ENCODE results near the gene PRDX1. TPM values are rescaled to one million over a fixed set of nuclear protein-coding genes. Genes with fewer than 3 reads are reported as not detected.
"Not testable (repeated sequence)": the region's sequence is repeated elsewhere in the genome, so short reads cannot be mapped to it uniquely, and the experiment has no call there.

PRDX1 gene
- polyA plus RNA-seq, 3 donors = 301 to 376 (median 324) TPM

- DNase-seq (ENCODE audit: extremely low read depth in 1 of 11, low read depth in 9 of 11, low spot score in 4 of 11) = not testable (repeated sequence)
These were observed 32.3 kb downstream of the PRDX1 start for GRCh38 chr1:45489379-45489778.

GRCh38 chr1:45488666-45489377, 32.9 kb downstream of the PRDX1 start:
- DNase-seq (ENCODE audit: extremely low read depth in 1 of 11, low read depth in 9 of 11, low spot score in 4 of 11) = no peak

GRCh38 chr1:45485949-45486348, 35.7 kb downstream of the PRDX1 start:
- DNase-seq (ENCODE audit: extremely low read depth in 1 of 11, low read depth in 9 of 11, low spot score in 4 of 11) = no peak

GRCh38 chr1:45479039-45479748, 42.5 kb downstream of the PRDX1 start:
- no peak for DNase-seq (ENCODE audit: extremely low read depth in 1 of 11, low read depth in 9 of 11, low spot score in 4 of 11)

GRCh38 chr1:45478121-45478814, 43.4 kb downstream of the PRDX1 start:
- DNase-seq (ENCODE audit: extremely low read depth in 1 of 11, low read depth in 9 of 11, low spot score in 4 of 11) = no peak

GRCh38 chr1:45477646-45478045, 44.0 kb downstream of the PRDX1 start:
- no peak for DNase-seq (ENCODE audit: extremely low read depth in 1 of 11, low read depth in 9 of 11, low spot score in 4 of 11)

- DNase-seq (ENCODE audit: extremely low read depth in 1 of 11, low read depth in 9 of 11, low spot score in 4 of 11) = not testable (repeated sequence)
These were observed 47.5 kb downstream of the PRDX1 start for GRCh38 chr1:45474194-45474593.

DNA sequence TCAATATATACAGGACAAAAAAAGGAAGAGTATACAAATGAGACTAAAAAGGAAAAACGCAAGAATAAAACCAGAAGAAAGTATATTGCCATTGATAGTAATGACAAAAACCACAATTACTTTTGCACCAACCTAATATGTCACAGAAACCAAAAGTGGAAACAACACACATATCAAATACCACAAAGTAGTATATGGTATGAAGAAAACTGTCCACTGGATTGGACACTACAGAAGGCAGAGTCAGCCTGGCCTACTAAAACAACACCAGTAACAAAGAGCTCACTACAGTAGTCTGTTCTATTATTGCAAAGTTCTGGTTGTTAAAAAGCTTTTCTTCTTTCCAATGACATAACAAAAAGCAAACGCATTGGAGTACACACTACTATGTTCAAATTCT, 48.4 kb downstream of the PRDX1 start:
- DNase-seq (ENCODE audit: extremely low read depth in 1 of 11, low read depth in 9 of 11, low spot score in 4 of 11) = no peak

DNA sequence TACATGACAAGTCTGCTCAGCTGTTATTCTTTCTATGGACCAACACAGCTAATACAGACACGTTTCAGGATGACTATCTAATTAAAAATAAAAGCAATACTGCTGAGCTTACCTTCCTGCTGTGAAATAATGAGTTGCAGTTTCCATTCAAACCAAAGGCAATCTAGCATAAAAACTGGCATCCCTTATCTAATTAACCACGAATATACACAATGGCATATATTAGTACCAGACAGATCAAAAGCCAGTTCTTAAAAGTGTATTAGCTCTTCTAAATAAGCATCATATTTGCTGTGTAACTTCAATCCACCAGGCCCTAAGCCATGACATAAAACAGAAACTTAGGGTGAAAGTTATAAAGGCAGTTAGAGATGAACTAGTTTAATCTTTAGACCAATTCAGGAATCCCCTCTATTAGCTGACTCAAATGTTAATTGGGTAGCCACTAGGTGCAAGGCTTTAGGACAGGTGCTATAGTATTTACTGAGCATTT, 51.3 kb downstream of the PRDX1 start:
- no peak for DNase-seq (ENCODE audit: extremely low read depth in 1 of 11, low read depth in 9 of 11, low spot score in 4 of 11)

GRCh38 chr1:45467353-45467752, 54.3 kb downstream of the PRDX1 start:
- not testable (repeated sequence) for DNase-seq (ENCODE audit: extremely low read depth in 1 of 11, low read depth in 9 of 11, low spot score in 4 of 11)

- no peak for DNase-seq (ENCODE audit: extremely low read depth in 1 of 11, low read depth in 9 of 11, low spot score in 4 of 11)
These were observed 56.4 kb downstream of the PRDX1 start for GRCh38 chr1:45465277-45465676.

Other genes starting within 250 kb of the PRDX1 start
- 1 to 10 TPM; 3.0 to 4.8 (median 3.7) TPM for gene HPDL, start 195.0 kb downstream of the PRDX1 start, polyA plus RNA-seq (ENCODE audit: insufficient read length in 3 of 3)
- 10 to 100 TPM; 11.8 to 14.5 (median 14.4) TPM for gene TOE1, start 181.7 kb downstream of the PRDX1 start, polyA plus RNA-seq (ENCODE audit: insufficient read length in 3 of 3)
- 10 to 100 TPM; 24.2 to 35.6 (median 28.5) TPM for gene MUTYH, start 181.4 kb downstream of the PRDX1 start, polyA plus RNA-seq (ENCODE audit: insufficient read length in 3 of 3)
- 1 to 10 TPM; 6.4 to 8.1 (median 7.3) TPM for gene TESK2, start 30.7 kb downstream of the PRDX1 start, polyA plus RNA-seq (ENCODE audit: insufficient read length in 3 of 3)
- gene CCDC163, start 21.8 kb downstream of the PRDX1 start, polyA plus RNA-seq (ENCODE audit: insufficient read length in 3 of 3) = 1 to 10 TPM; 1.7 to 2.5 (median 2.0) TPM
- gene MMACHC, start 21.6 kb downstream of the PRDX1 start, polyA plus RNA-seq (ENCODE audit: insufficient read length in 3 of 3) = 10 to 100 TPM; 10.6 to 16.4 (median 11.9) TPM
- gene AKR1A1, start 28.9 kb upstream of the PRDX1 start, polyA plus RNA-seq (ENCODE audit: insufficient read length in 3 of 3) = 100 to 1,000 TPM; 289 to 345 (median 313) TPM
- gene NASP, start 62.2 kb upstream of the PRDX1 start, polyA plus RNA-seq (ENCODE audit: insufficient read length in 3 of 3) = 100 to 1,000 TPM; 338 to 386 (median 369) TPM
- 1 to 10 TPM; 1.6 to 2.6 (median 1.8) TPM for gene CCDC17, start 102.2 kb upstream of the PRDX1 start, polyA plus RNA-seq (ENCODE audit: insufficient read length in 3 of 3)
- 100 to 1,000 TPM; 101 to 123 (median 119) TPM for gene GPBP1L1, start 164.6 kb upstream of the PRDX1 start, polyA plus RNA-seq (ENCODE audit: insufficient read length in 3 of 3)
- 10 to 100 TPM; 48.5 to 65.2 (median 49.1) TPM for gene TMEM69, start 166.3 kb upstream of the PRDX1 start, polyA plus RNA-seq (ENCODE audit: insufficient read length in 3 of 3)
- 10 to 100 TPM; 25.9 to 32.6 (median 31.7) TPM for gene IPP, start 228.8 kb upstream of the PRDX1 start, polyA plus RNA-seq (ENCODE audit: insufficient read length in 3 of 3)

All from renal cortex interstitium (tissue), 11 donors.